Occipital lobe (tissue), 2 donors: ENCODE data around the gene DNAJB5. TPM values are rescaled to one million over a fixed set of nuclear protein-coding genes. Genes with fewer than 3 reads are reported as not detected.
"Not testable (repeated sequence)": the region's sequence is repeated elsewhere in the genome, so short reads cannot be mapped to it uniquely, and the experiment has no call there.

Experiments used
- DNase-seq: peaks from one replicate; lab custom pipeline; 2025; lab: John Stamatoyannopoulos, UW
- total RNA-seq: library from RNA; depleted of rRNA; stranded (reverse); fragments of >200 nt; gene quantifications from one replicate; pipeline ENCODE4 v1.2.3, GENCODE V29; 2014

DNAJB5 gene
- 47.9 TPM for total RNA-seq

DNA sequence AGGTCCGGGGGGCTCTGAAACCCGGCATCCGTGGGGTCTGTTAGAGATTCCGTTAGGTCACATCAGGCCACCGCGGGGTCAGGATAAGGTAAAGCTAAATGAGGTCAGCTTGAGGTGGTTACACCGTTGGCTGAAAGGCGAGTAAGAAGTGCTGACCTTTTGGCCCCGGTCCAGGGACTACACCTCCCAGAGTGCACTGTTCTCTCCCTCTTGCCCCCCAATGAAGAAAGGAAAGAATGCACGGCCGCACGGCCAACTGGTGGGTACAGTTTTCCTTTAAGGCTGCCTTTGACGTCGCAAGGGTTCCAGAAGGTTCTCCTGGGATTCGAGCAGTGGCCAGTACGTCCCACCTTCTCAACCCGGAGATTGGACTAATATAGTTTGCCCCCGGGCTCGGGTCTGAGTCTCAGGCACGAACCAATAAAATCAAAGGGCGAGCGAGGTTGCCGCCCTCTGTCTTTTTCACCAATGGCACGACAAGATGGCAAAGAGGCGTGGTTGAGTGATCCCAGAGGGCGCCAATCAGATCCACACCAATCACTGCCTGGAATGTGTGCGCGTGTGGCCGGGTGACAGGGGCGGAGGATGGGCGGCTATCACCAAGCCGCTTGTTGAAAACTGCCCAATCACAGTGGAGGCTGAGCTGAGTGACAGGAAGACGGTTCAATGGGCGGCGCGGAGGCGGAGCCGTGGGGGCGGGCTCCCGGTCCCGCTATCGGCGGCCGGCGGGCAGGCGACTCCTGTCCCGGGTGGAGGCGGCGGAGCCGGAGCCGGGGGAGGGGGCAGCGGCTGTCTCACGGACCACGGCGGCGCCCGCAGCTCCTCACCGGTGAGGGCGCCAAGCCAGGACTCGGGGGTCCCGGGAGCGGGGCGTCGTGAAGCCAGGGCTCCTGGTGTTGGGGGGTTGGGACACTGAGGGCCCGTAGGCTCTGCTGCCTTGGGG is at the start of gene DNAJB5:
DNAJB5 (plus strand) TSS at position 743 of the 943 bp plus-strand sequence. CDS start 886 bp downstream, outside the sequence.
- peak; percentile 99 for DNase-seq

GRCh38 chr9:34939989-34940388 is 49.6 kb upstream of the DNAJB5 start:
- not testable (repeated sequence) for DNase-seq

DNA sequence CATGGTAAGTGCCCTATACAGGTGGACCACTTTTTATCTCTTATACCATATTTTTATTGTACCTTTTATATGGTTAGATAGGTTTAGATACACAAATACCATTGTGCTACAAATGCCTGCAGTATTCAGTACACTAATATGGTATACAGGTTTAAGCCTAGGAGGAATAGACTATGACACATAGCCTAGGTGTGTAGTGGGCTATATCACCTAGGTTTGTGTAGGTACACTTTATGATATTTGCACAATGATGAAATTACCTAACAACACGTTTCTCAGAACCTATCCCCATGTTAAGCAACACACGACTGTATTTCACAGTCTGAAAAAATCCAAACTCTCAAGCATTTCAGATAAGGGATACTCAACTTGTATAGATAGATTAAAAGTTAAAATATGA is 41.1 kb upstream of the DNAJB5 start:
- DNase-seq, result no peak

DNA sequence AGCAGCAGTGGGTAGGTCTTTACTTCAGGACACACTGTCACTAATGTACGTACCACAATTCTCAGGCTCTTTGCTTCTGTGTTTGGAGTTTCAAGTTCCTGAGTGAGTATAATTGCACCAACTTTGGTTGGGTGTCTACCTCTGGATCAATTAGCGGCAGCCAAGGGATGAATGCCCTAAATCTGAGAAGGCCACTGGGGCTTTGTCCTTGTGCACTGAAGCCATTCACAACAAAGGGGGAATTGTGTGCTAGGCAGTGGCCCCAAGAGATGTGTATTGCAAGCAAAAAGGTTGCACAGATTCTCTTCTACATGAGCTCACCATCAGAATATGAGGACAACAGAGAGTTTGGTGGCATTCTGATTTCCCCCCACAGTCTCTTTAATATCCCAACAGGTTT is 35.3 kb upstream of the DNAJB5 start:
- DNase-seq, result no peak

DNA sequence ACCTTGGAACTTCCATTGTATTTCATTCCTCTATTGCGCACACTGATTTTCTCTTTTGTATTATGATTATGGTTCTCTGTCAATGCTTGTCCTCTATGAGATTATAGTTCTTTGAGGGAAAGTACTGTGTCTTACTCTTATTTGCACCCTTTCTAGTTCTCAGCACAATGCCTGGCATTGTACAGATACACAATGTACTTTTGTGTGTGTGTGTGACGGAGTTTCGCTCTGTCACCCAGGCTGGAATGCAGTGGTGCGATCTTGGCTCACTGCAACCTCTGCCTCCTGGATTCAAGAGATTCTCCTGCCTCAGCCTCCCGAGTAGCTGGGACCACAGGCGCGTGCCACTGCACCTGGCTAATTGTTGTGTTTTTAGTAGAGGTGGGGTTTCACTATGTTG is 33.5 kb upstream of the DNAJB5 start:
- not testable (repeated sequence) for DNase-seq

- no peak for DNase-seq
Measured at GRCh38 chr9:34956648-34957047, 32.9 kb upstream of the DNAJB5 start.

DNA sequence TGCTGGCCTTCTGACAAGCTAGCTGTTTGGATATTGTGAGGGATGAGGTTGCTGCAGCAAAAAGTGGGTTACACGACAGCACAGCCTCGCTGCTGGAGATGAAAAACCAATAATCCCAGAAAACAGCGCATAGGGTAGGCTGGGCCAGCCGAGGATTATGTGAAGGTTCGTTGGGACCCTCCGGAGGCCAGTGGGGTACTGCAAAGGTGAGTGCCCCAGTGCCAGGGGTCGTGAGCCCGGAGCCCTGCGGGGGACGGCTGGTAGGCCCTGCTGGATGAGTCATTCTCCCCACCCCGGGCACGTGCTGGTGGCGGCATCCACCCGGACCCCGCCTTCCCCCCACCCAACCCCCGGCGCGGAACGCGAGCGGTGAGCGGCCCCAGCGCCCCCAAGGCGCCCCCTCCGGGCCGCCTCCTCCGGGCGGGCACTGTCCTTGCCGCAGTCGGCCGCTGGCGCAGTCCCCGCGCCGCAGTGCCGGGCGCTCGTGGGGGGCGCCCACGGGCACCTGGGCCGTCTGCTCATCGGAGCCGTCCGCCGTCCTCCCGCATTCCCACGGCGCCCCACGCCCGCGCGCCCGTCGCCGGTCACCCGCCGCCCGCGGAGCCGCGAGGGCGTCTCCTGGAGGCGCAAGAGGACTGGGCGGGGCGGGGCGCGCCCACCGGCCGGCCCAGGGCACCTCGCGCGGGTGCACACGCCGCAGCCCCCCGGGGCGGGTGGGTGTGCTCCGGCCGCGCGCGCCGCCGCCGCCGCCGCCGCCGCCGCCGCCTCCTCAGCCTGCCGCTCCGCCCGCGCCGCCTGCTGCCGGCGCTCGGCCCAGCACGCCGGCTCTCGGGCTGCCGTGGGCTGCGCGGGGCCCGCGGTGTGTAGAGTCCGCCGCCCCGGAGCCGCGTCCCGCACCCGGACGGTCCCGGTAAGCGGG is 31.8 kb upstream of the DNAJB5 start, which contains the start of gene PHF24:
PHF24 (plus strand) TSS at position 794 of the 919 bp plus-strand sequence. CDS start 13,014 bp downstream, outside the sequence.
- DNase-seq, result no peak

DNA sequence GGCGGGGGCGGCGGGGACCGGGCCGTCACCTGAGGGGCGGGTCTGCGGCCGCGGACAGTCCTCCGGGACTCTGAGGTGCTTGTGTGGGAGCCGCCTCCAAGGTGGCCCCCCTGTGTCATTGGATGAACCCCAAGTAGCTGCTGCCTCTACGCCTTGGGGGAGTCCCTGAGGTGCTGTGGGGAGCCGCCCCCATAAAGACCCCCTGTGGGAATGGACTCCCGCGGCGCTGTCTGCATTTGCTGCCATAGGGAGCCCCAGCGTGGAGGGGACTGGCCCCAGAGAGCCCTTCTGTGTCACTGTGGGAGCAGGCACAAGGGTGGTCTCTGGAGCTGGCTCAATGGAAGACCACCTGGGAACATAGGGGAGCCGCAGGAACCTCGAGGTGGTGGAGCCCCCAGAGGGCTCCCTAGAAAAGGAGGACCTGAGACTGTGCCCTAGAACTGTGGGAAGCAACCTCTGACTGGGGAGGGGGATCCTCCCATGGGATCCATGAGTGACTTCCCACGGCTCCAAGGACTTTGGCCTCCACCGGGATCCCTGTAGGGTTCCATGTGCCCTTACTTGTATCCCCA is 31.0 kb upstream of the DNAJB5 start:
- DNase-seq, result no peak

DNA sequence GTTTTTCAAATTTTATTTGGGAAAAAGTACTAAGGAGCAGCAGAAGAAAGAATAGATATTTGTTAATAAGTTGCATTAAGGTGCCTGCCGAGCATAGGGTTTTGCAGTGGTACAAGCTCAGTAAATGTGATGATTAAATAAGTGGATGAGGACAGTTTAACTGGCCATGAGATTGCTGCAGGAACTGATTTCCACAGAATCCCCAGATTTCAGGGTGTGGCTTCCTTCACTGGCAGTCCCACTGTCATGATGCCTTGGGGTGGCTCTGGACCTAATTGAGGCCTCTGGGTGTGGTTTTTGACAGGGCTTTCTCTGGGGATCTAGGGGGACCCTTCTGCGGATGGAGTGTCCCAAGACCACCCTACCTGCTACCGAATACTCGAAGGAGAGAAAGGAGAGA is 30.1 kb upstream of the DNAJB5 start:
- DNase-seq, result no peak

- DNase-seq, result no peak
Measured at GRCh38 chr9:34961574-34962490, 27.7 kb upstream of the DNAJB5 start.

DNA sequence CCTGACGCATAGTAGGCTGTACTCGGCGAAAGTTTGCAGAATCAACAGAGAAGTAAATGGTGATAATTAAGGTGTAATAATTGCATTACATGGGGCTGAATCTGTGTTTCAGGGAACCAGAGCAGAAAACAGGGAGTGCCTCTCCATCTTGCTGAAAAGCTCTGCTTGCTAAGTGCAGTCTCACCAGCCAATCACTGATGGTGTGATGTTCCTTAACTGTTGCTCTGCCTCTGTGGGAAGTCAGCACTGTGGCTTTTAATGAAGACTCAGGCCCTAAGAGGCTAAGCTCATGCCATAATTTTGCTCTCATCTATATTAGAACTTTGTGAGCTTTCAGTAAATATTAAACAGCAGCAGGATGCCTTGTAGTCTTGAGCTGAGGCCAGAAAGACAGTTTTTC is 27.0 kb upstream of the DNAJB5 start:
- no peak for DNase-seq

GRCh38 chr9:34963552-34963951 is 26.0 kb upstream of the DNAJB5 start:
- no peak for DNase-seq

DNA sequence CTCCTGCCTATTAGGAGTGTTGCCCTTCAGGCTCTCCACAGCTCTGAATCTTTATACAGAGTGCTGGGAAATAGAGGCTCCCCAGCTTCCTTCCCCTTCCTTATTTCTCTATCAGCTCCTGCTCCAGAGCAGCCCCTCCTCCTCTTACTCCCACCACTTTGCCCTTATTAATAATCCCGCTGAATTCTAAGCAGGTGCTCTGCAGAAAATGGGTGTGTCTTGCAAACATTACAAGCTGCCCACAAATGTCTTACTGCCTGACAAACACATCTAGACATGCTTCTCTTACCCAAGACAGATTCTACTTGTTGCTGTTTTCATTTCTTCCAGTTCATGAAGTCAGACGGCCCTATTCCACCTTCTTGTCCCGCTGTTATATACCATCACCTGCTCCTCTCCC is 25.1 kb upstream of the DNAJB5 start:
- DNase-seq, result no peak

GRCh38 chr9:34971146-34971811 is 18.3 kb upstream of the DNAJB5 start:
- no peak for DNase-seq

- DNase-seq, result no peak
Measured at GRCh38 chr9:34974664-34975063, 14.9 kb upstream of the DNAJB5 start.

GRCh38 chr9:34976441-34976840 is 13.1 kb upstream of the DNAJB5 start:
- DNase-seq, result no peak

DNA sequence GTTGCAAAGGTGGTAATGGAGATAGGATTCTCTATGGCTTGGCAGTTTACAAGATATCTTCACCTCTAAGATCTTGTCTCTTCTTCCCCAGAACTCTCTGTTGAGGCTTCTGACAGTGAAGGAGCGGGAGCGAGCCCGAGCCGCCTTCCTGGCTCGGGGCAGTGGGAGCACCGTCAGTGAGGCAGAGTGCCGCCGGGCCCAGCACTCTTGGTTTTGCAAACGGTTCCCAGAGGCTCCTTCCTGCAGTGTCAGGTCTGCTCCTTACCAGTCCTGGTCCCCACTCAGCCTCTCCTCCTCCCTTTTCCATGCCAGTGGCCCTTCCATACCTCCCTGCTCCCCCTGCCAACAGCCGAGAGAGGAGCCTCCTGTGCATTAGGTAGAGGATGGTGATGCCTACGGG is 12.6 kb upstream of the DNAJB5 start:
- DNase-seq, result no peak

DNA sequence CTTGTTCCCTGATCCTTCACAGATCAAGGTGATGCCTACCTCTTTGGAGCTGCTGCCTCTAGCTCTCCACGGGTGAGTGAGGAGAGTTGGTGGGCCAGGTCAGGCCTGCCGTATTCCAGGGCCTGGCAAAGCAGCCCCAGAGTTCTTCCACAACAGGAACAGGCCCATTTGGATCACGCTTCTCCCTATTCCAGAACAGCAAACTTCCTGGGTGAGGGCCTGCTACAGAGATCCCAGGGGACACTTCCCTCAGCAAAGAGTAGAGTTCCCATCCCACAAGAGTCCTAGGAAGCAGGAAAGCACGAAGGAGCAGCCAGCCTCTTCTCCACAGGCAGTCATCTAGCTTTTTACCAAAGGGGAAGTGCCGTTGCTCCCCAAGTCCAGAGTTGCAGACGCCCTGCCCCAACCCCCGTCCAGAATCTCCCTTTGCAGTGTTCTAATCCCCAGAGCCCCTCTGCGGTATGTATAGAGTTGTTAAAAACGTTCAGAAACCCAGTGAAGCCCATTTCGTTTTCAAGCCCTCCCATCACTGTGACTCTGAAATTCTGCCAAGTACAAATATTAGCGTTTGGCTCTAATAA is 9.3 kb upstream of the DNAJB5 start:
- no peak for DNase-seq

GRCh38 chr9:34982361-34982760 is 7.2 kb upstream of the DNAJB5 start:
- no peak for DNase-seq

DNA sequence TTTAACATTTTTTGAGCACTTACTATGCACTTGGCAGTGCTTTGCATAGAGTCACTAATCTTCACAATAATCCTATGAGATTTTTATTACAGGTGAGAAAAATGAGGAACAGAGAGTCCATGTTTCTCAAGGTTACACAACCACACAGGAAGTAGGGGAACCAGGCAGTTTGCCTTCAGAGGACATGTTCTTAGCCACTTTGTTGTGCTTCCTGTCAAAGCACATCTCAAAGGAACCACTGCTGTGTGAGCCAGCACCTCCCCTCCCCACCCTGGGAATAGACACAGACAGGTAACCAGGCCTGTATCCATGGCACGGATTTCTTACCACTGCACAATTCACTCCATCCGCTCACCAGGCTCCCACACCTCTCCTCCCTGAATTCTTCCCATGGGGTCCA is 6.3 kb upstream of the DNAJB5 start:
- DNase-seq, result no peak
